Measurements from ENCODE around the gene HECW1. TPM values are rescaled to one million over a fixed set of nuclear protein-coding genes. Genes with fewer than 3 reads are reported as not detected.

HECW1 gene
- total and polyA plus RNA-seq, 2 experiments from 2014 or later: 11.0 to 21.8 TPM

DNA sequence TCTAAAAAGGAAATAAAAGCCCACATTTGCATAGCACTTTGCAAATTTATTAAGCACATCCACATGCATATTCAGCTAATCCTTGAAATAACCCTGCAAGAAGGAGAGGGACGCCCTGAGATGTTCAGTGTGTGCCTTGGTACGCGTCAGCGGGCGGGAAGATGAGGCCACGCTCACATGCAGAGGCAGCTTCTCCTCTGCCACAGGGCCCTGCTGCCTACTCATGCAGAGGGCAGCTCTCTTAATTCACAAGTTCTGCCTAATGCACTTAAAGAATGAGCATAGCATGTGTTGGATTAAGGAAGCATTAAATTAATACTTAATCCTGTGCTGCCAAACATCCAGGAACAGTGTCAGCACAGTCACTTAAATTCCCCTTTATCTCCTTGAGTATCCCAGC is 132.3 kb downstream of the HECW1 start (continued):
- TF ChIP-seq, protein P1, sequence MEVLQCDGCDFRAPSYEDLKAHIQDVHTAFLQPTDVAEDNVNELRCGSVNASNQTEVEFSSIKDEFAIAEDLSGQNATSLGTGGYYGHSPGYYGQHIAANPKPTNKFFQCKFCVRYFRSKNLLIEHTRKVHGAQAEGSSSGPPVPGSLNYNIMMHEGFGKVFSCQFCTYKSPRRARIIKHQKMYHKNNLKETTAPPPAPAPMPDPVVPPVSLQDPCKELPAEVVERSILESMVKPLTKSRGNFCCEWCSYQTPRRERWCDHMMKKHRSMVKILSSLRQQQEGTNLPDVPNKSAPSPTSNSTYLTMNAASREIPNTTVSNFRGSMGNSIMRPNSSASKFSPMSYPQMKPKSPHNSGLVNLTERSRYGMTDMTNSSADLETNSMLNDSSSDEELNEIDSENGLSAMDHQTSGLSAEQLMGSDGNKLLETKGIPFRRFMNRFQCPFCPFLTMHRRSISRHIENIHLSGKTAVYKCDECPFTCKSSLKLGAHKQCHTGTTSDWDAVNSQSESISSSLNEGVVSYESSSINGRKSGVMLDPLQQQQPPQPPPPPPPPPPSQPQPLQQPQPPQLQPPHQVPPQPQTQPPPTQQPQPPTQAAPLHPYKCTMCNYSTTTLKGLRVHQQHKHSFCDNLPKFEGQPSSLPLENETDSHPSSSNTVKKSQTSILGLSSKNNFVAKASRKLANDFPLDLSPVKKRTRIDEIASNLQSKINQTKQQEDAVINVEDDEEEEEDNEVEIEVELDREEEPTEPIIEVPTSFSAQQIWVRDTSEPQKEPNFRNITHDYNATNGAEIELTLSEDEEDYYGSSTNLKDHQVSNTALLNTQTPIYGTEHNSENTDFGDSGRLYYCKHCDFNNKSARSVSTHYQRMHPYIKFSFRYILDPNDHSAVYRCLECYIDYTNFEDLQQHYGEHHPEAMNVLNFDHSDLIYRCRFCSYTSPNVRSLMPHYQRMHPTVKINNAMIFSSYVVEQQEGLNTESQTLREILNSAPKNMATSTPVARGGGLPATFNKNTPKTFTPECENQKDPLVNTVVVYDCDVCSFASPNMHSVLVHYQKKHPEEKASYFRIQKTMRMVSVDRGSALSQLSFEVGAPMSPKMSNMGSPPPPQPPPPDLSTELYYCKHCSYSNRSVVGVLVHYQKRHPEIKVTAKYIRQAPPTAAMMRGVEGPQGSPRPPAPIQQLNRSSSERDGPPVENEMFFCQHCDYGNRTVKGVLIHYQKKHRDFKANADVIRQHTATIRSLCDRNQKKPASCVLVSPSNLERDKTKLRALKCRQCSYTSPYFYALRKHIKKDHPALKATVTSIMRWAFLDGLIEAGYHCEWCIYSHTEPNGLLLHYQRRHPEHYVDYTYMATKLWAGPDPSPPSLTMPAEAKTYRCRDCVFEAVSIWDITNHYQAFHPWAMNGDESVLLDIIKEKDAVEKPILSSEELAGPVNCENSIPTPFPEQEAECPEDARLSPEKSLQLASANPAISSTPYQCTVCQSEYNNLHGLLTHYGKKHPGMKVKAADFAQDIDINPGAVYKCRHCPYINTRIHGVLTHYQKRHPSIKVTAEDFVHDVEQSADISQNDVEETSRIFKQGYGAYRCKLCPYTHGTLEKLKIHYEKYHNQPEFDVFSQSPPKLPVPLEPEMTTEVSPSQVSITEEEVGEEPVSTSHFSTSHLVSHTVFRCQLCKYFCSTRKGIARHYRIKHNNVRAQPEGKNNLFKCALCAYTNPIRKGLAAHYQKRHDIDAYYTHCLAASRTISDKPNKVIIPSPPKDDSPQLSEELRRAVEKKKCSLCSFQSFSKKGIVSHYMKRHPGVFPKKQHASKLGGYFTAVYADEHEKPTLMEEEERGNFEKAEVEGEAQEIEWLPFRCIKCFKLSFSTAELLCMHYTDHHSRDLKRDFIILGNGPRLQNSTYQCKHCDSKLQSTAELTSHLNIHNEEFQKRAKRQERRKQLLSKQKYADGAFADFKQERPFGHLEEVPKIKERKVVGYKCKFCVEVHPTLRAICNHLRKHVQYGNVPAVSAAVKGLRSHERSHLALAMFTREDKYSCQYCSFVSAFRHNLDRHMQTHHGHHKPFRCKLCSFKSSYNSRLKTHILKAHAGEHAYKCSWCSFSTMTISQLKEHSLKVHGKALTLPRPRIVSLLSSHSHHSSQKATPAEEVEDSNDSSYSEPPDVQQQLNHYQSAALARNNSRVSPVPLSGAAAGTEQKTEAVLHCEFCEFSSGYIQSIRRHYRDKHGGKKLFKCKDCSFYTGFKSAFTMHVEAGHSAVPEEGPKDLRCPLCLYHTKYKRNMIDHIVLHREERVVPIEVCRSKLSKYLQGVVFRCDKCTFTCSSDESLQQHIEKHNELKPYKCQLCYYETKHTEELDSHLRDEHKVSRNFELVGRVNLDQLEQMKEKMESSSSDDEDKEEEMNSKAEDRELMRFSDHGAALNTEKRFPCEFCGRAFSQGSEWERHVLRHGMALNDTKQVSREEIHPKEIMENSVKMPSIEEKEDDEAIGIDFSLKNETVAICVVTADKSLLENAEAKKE (CRISPR knock-in tag; IDR thresholded peaks at IDR 0.05): no peak
- no peak for TF ChIP-seq NANOG (IDR thresholded peaks at IDR 0.05; ENCODE audit: borderline replicate concordance)
- no peak for TF ChIP-seq JUNB (IDR thresholded peaks at IDR 0.05; ENCODE audit: unreplicated experiment)
- TF ChIP-seq EZH2 (IDR thresholded peaks at IDR 0.05; ENCODE audit: low read depth, unreplicated experiment): no peak
- TF ChIP-seq STAT1 (IDR thresholded peaks at IDR 0.05; ENCODE audit: unreplicated experiment): no peak

DNA sequence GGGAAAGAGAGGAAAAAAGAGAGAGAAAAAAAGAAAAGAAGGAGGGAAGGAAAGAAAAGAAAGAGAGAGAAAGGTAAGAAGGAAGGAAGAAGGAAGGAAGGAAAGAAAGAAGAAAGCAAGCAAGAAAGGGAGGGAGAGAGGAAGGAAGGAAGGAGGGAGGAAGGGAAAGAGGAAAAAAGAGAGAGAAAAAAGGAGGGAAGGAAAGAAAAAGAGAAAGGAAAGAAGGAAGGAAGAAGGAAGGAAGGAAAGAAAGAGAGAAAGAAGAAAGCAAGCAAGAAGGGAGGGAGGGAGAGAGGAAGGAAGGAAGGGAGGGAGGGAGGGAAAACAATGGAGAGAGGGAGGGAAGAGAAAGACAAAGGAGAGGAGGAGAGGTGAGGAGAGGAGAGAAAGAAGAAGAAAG is 135.3 kb downstream of the HECW1 start:
- Histone ChIP-seq H4K20me1 (replicated peaks; ENCODE audit: insufficient read depth) (no peaks in the 10 kb centered on the region), H2AFZ (no peak overlapping the region), H3F3A (replicated peaks; ENCODE audit: low read depth) (no peaks in the 10 kb centered on the region), H3K4me2 (no peak overlapping the region), H3K4me1 (ENCODE audit: insufficient read depth) (peaks cover 3% of the 10 kb centered on the region), H3K9me2 (ENCODE audit: insufficient read depth) (peaks cover 12% of the 10 kb centered on the region; the same call in 1 of the 2 replicates), H3K4me3 (no peak overlapping the region), H3K36me3 (ENCODE audit: insufficient read depth) (no peaks in the 10 kb centered on the region), H3K27ac (ENCODE audit: low read depth) (no peak overlapping the region), H3K79me2 (replicated peaks; ENCODE audit: insufficient read depth) (no peaks in the 10 kb centered on the region), H3K27me3 (ENCODE audit: insufficient read depth) (no peaks in the 10 kb centered on the region)
- Mint-ChIP-seq H3K36me3 (ENCODE audit: low read depth) (no peaks in the 10 kb centered on the region), H3K27ac (no peak overlapping the region), H3K4me3 (no peak overlapping the region), H3K27me3 (ENCODE audit: insufficient read depth, low read depth, poor library complexity) (peaks cover 2% of the 10 kb centered on the region), H3K4me1 (peaks cover 11% of the 10 kb centered on the region), H3K9me3 (no peaks in the 10 kb centered on the region)
- DNase-seq (ENCODE audit: low spot score): no peak
- no peak for ATAC-seq
- TF ChIP-seq, protein P2, sequence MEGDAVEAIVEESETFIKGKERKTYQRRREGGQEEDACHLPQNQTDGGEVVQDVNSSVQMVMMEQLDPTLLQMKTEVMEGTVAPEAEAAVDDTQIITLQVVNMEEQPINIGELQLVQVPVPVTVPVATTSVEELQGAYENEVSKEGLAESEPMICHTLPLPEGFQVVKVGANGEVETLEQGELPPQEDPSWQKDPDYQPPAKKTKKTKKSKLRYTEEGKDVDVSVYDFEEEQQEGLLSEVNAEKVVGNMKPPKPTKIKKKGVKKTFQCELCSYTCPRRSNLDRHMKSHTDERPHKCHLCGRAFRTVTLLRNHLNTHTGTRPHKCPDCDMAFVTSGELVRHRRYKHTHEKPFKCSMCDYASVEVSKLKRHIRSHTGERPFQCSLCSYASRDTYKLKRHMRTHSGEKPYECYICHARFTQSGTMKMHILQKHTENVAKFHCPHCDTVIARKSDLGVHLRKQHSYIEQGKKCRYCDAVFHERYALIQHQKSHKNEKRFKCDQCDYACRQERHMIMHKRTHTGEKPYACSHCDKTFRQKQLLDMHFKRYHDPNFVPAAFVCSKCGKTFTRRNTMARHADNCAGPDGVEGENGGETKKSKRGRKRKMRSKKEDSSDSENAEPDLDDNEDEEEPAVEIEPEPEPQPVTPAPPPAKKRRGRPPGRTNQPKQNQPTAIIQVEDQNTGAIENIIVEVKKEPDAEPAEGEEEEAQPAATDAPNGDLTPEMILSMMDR (conservative IDR thresholded peaks at IDR 0.05; ENCODE audit: low read depth in 2 of 2): no peak
- TF ChIP-seq EZH2phosphoT487 (IDR thresholded peaks at IDR 0.05; ENCODE audit: unreplicated experiment): no peak
- no peak for TF ChIP-seq ZNF114 (CRISPR knock-in tag; IDR thresholded peaks at IDR 0.05)
- no peak for TF ChIP-seq STAT1 (IDR thresholded peaks at IDR 0.05; ENCODE audit: unreplicated experiment)
- TF ChIP-seq NANOG (IDR thresholded peaks at IDR 0.05; ENCODE audit: borderline replicate concordance): no peak
- no peak for TF ChIP-seq CREB1 (CRISPR knock-in tag; IDR thresholded peaks at IDR 0.05; ENCODE audit: low read depth)
